ENCODE data around the gene LIFR. TPM values are rescaled to one million over a fixed set of nuclear protein-coding genes. Genes with fewer than 3 reads are reported as not detected.

The LIFR gene
- total RNA-seq, 4 donors from 2014 or later: 18.7 to 71.4 (median 31.3) TPM

GRCh38 chr5:38579105-38579504 lies 22.7 kb upstream of the LIFR start:
- Histone ChIP-seq H3K4me3 (no peak overlapping the region), H3K4me1 (peaks cover 12% of the 10 kb centered on the region), H3K27me3 (no peaks in the 10 kb centered on the region), H3K36me3 (no peaks in the 10 kb centered on the region), H3K9me3 (no peaks in the 10 kb centered on the region), H3K27ac (no peak overlapping the region)
- no peak for TF ChIP-seq POLR2A (IDR thresholded peaks at IDR 0.05)
- no peak for TF ChIP-seq POLR2AphosphoS5 (IDR thresholded peaks at IDR 0.05)
- no peak for TF ChIP-seq EP300 (IDR thresholded peaks at IDR 0.05)
- no peak for TF ChIP-seq CTCF (IDR thresholded peaks at IDR 0.05)
- 95% methylated on average over 2 of the region's 2 CpGs for WGBS
- DNase-seq (ENCODE audit: low spot score in 2 of 2): no peak

- no peak overlapping the region for H3K27ac ChIP-seq
- H3K4me3 ChIP-seq: no peak overlapping the region
- peaks cover 12% of the 10 kb centered on the region for H3K4me1 ChIP-seq
- no peaks in the 10 kb centered on the region for H3K27me3 ChIP-seq
- H3K36me3 ChIP-seq: no peaks in the 10 kb centered on the region
- no peak for TF ChIP-seq CTCF (IDR thresholded peaks at IDR 0.05)
- TF ChIP-seq POLR2A (IDR thresholded peaks at IDR 0.05): no peak
- TF ChIP-seq POLR2AphosphoS5 (IDR thresholded peaks at IDR 0.05): no peak
- TF ChIP-seq EP300 (IDR thresholded peaks at IDR 0.05): no peak
- H3K9me3 ChIP-seq: no peaks in the 10 kb centered on the region
- WGBS: 46% methylated on average over 5 of the region's 5 CpGs
- DNase-seq (ENCODE audit: low spot score in 2 of 2): no peak
Observed at GRCh38 chr5:38576961-38577684, 20.7 kb upstream of the LIFR start.

- 27% methylated on average over 7 of the region's 7 CpGs for WGBS
- H3K4me3 ChIP-seq: no peak overlapping the region
- no peaks in the 10 kb centered on the region for H3K36me3 ChIP-seq
- no peak overlapping the region for H3K27ac ChIP-seq
- H3K4me1 ChIP-seq: peaks cover 12% of the 10 kb centered on the region
- DNase-seq (ENCODE audit: low spot score in 2 of 2): no peak
- H3K27me3 ChIP-seq: no peaks in the 10 kb centered on the region
- TF ChIP-seq CTCF (IDR thresholded peaks at IDR 0.05) (no peak), POLR2AphosphoS5 (IDR thresholded peaks at IDR 0.05) (no peak), POLR2A (IDR thresholded peaks at IDR 0.05) (no peak)
- H3K9me3 ChIP-seq: no peaks in the 10 kb centered on the region
Observed at GRCh38 chr5:38576442-38576841, 20.0 kb upstream of the LIFR start.

GRCh38 chr5:38575476-38575875 lies 19.0 kb upstream of the LIFR start:
- Histone ChIP-seq H3K9me3 (no peaks in the 10 kb centered on the region), H3K36me3 (no peaks in the 10 kb centered on the region), H3K4me1 (peaks cover 12% of the 10 kb centered on the region), H3K27me3 (no peaks in the 10 kb centered on the region), H3K4me3 (no peak overlapping the region), H3K27ac (no peak overlapping the region)
- TF ChIP-seq EP300 (IDR thresholded peaks at IDR 0.05) (no peak), POLR2AphosphoS5 (IDR thresholded peaks at IDR 0.05) (no peak), CTCF (IDR thresholded peaks at IDR 0.05) (no peak), POLR2A (IDR thresholded peaks at IDR 0.05) (no peak)
- no peak for DNase-seq (ENCODE audit: low spot score in 2 of 2)
- 97% methylated on average over 4 of the region's 4 CpGs for WGBS

GRCh38 chr5:38574009-38574408 lies 17.6 kb upstream of the LIFR start:
- H3K36me3 ChIP-seq: no peaks in the 10 kb centered on the region

More at GRCh38 chr5:38574009-38574408, 17.6 kb upstream of the LIFR start:
- no peak for DNase-seq (ENCODE audit: low spot score in 2 of 2)
- Histone ChIP-seq H3K27ac (no peak overlapping the region), H3K4me3 (no peak overlapping the region), H3K27me3 (no peaks in the 10 kb centered on the region), H3K9me3 (no peaks in the 10 kb centered on the region), H3K4me1 (peaks cover 12% of the 10 kb centered on the region)
- WGBS: 96% methylated on average over 4 of the region's 4 CpGs
- TF ChIP-seq EP300 (IDR thresholded peaks at IDR 0.05) (no peak), POLR2A (IDR thresholded peaks at IDR 0.05) (no peak), POLR2AphosphoS5 (IDR thresholded peaks at IDR 0.05) (no peak), CTCF (IDR thresholded peaks at IDR 0.05) (no peak)

All from suprapubic skin (tissue), 4 donors.